RCC 7860 (cell line): Measurements from ENCODE around the gene DGKH.
"Not testable (repeated sequence)": the region's sequence is repeated elsewhere in the genome, so short reads cannot be mapped to it uniquely, and the experiment has no call there.

ENCODE experiments used
- DNase-seq: peaks from one replicate; pipeline ENCODE4 v3.0.0-alpha.2; 2015; ENCODE audit warnings: low spot score
- FAIRE-seq: peaks from 2 replicates; lab custom pipeline; 2012; peaks lifted over from hg19 to GRCh38; lab: Jason Lieb, UNC

Gene DGKH

DNA sequence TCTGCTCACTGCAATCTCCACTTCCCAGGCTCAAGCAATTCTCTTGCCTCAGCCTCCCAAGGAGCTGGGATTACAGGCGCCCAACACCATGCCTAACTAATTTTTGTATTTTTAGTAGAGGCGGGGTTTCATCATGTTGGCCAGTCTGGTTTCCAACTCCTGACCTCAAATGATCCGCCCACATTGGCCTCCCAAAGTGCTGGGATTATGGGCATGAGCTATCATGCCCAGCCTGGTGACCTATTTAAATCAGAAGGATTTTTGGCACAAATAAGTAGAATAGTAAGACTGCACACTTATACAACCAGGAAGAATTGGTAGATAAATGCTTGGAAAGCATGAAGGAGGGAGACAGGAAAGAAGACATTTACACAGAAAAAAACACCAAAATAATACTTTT, 170.1 kb downstream of the DGKH start:
- no peak for DNase-seq
- FAIRE-seq: no peak

- no peak for FAIRE-seq
- DNase-seq: no peak
These were observed 170.6 kb downstream of the DGKH start for GRCh38 chr13:42219051-42219450.

- FAIRE-seq: no peak
- DNase-seq: no peak
These were observed 171.4 kb downstream of the DGKH start for GRCh38 chr13:42219876-42220275.

DNA sequence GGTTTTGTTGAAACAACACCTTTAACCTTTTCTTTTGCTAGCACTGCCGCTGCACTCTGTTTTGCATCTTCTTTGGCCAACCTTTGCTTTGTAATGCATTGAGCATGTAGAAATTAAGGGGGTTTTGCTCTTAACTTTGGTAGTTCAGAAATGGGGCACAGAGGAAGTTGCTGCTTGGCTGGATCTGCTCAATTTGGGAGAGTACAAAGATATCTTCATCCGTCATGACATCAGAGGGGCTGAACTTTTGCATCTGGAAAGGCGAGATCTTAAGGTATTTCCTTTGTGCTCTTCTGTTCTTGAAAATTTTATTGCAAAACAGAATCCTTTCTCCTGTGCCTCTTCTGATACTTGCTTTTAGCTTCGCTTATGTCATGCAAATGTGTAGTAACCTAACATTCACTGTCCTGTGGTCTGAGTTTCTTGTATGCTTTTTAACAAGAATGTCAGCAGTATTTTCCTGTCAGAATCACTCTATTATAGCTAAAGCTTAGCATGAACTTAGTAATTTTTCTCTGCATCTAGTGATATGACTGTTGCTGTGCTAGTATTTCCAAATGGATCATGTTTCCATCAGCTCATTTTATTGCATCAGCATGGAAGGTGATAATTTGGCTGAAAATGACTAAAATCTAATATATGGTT, 172.8 kb downstream of the DGKH start:
- FAIRE-seq (no peak), DNase-seq (no peak)

- FAIRE-seq (no peak), DNase-seq (no peak)
These were observed 175.2 kb downstream of the DGKH start for GRCh38 chr13:42223681-42224080.

GRCh38 chr13:42225051-42225450, 176.6 kb downstream of the DGKH start:
- no peak for DNase-seq
- no peak for FAIRE-seq

DNA sequence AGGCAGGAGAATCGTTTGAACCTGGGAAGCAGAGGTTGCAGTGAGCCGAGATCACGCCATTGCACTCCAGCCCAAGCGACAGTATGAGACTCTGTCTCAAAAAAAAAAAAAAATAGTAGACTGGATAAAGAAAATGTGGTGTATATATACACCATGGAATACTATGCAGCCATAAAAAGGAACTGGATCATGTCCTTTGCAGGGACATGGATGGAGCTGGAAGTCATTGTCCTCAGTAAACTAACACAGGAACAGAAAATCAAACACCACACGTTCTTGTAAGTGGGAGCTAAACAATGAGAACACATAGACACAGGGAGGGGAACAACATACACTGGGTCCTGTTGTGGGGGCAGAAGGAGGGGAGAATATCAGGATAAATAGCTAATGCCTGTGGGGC, 178.3 kb downstream of the DGKH start:
- FAIRE-seq: not testable (repeated sequence)

DNA sequence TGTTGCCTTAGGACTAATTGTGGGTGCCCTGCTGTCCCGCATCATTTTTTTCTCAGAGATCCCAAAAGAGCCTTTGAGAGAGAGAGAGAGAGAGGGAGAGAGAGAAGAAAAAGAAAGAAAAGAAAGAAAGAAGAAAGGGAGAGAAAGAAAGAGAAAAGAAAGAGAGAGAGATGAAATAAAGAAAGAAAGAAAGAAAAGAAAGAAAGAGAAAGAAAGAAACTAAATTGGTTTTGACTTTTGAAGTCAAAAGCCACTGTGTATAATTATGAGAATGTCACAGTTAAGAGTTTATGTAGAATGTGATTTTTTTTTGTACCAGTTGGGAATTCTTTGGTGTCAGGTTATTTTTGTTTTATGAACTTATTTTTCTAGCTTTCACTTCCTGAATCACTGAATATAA, 180.1 kb downstream of the DGKH start:
- FAIRE-seq (no peak), DNase-seq (no peak)

More for the DNA sequence above, 178.3 kb downstream of the DGKH start:
- not testable (repeated sequence) for DNase-seq

DNA sequence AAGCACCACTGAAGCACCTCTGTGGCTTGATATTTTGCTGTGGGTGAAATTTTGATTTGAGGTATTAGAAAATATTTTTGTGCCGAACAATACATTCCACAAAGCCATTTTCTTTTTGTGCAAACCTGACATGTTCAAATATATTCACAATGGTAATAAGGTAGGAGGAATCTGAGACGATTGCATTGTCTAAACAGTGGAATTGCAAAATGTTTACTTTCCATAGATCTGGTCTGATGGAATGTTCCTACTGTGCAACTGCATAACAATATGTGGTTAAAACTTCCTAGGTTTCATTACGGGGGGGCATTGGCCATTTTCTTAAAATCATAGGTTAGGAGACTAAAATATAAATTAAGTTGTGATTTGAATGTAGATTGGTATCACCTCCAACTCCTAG, 180.8 kb downstream of the DGKH start:
- DNase-seq (no peak), FAIRE-seq (no peak)

DNA sequence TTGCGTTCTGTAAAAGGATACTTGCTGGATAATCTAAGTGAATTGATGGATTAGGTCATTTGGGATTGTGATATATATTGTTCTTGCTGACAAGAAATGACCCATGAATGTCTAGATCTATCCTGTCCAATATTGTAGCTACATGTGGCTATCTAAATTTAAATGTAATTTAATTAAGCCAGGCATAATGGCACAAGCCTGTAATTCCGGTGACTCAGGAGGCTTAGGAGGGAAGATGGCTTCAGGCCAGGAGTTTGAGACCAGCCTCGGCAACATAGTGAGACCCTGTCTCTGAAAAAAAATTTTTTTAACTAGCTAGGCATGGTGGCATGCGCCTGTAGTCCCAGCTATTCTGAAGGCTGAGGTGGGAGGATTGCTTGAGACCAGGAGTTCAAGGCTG, 184.2 kb downstream of the DGKH start:
- no peak for FAIRE-seq

DNA sequence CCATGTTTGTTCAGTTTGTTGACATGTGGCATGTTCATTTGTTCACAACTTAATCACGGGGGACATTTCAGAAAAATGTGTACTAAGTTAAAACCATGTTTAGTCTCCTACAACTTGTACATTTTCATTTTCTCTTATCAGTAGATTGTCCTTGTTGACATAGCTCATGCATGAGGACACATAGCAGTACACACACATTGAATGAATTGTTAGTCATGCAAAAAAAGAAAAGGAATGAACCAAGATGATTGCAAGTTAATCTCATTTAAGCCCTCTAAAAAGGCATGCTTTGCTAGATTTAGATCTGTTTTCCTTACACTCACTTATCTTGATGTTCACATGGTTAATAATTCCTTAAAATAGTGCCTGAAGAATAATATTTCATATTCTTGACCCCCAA, 185.3 kb downstream of the DGKH start:
- no peak for FAIRE-seq
- DNase-seq: no peak

More for the DNA sequence above, 184.2 kb downstream of the DGKH start:
- no peak for DNase-seq

- no peak for DNase-seq
- FAIRE-seq: no peak
These were observed 190.7 kb downstream of the DGKH start for GRCh38 chr13:42239161-42239560.

DNA sequence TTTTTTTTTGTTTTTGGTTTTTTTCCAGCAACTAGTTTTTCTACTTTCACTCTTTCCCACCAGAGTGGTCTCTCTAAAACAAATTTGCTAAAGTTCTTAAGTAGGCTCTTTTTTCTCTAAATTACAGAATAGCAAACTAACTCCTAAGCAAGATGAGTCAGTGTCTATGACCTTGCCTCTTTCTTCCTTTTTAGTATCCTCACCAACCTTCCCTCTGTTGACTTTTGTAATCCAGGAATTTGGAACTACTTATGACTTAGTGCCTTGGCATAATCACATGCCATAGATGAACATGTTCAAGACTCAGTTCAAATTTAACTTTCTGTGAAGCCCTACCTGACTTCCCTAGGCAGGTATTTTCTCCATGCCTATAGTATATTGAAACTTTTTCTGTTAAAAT, 191.2 kb downstream of the DGKH start:
- FAIRE-seq: no peak
- peak; percentile 16 for DNase-seq

- no peak for FAIRE-seq
- DNase-seq: no peak
These were observed 198.1 kb downstream of the DGKH start for GRCh38 chr13:42246541-42246940.

- FAIRE-seq (no peak), DNase-seq (no peak)
These were observed 199.4 kb downstream of the DGKH start for GRCh38 chr13:42247883-42248282.

DNA sequence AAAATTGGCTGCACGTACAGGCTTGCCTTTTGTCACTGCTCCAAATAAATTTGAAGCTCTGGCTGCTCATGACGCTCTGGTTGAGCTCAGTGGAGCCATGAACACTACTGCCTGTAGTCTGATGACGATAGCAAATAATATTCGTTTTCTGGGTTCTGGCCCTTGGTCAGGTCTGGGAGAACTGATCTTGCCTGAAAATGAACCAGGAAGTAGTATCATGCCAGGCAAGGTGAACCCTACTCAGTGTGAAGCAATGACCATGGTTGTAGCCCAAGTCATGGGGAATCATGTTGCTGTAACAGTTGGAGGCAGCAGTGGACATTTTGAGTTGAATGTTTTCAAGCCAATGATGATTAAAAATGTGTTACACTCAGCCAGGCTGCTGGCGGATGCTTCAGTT, 207.4 kb downstream of the DGKH start:
- no peak for FAIRE-seq
- no peak for DNase-seq

DNA sequence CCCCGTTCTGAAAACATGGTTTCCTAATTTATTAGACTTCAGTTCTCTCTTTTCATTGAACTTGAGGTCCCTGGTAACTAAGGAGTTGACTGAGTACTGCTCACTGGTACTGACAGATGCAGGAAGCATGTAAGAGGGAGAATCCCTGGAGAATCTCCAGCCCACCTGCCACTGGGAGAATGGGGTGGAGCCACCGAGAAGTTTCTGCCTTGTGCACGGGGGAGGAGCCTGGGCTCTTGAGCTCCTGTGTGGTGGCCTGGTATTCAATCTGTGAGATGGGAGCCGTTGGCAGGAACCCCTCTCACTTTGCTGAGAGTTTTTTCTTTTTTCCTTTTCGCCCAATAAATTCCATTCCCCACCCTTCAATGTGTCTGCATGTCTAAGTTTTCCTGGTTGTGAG, 210.3 kb downstream of the DGKH start:
- FAIRE-seq: no peak
- DNase-seq: no peak

DNA sequence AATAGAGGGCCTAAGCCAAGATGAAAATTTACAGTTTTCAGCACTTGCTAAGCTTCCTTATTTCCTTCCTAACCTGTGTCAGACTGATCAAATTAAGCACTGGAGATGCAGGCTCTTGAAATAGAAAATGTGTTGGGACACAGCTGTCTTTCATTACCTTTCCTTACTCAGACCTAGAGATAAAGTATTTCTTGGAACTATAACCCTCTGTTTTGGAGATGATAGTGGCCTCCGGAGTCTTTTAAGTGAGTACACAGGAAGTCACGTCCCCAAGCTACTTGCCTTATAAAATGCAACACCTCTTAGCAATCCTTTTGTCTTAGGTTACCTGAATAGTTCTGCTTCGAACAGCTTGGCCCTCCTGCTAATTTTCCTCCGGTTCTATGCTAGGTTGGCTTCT, 211.1 kb downstream of the DGKH start:
- no peak for DNase-seq
- no peak for FAIRE-seq

GRCh38 chr13:42260903-42261654, 212.6 kb downstream of the DGKH start:
- DNase-seq: no peak
- FAIRE-seq: no peak

GRCh38 chr13:42266473-42266872, 218.0 kb downstream of the DGKH start:
- no peak for FAIRE-seq
- no peak for DNase-seq

DNA sequence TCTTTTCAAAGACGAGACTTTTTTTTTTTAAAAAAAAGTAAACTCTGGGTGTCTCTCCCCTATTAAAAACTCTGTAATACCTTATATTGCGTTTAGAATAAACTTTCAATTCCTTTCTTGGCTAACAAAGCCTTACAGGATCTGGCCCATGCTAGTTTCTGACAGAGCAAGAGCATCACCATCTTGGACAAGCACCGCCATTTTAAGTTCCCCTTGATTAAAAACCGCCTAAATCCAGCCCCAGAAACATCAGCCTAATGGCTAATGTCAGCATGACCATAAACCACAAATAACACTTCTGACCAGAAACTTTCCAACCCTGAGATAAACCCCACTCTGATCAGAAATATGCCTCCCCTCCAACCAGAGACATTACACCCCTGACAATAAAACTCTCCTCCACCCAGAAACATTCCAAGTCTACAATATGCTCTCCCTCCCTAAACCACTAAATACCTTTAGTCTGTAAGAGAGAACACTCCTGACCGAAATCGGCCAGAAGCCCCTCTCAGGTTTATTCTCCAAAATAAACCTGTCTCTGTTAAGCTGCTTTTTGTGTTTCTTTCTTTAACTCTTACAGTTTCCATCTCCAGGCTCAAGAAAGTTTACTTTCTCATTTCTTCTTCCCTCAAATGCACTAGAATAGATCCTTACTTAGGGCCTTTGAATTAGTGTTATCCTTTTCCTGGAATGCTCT, 221.9 kb downstream of the DGKH start:
- FAIRE-seq: no peak

DNA sequence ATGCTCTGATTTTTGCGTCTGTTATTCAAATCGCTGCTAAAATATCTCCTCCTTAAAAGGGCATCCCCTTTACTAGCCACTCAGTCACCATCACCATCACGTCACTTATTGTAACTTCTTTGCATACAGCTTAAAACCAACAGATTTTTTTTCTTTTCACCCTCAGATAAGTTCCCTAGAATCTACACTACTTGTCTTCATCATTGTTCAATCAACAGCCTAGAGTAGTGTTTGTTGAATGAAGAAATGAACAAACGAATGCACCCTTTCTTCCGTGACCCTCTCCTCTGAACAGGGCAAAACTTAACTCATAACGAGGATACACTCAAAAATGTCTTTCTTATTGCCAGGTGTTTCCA, 222.4 kb downstream of the DGKH start:
- no peak for FAIRE-seq

More for the DNA sequence above, 221.9 kb downstream of the DGKH start:
- no peak for DNase-seq

More for the DNA sequence above, 222.4 kb downstream of the DGKH start:
- DNase-seq: no peak
